Measurements from ENCODE around the gene RAB26.

Gene RAB26

DNA sequence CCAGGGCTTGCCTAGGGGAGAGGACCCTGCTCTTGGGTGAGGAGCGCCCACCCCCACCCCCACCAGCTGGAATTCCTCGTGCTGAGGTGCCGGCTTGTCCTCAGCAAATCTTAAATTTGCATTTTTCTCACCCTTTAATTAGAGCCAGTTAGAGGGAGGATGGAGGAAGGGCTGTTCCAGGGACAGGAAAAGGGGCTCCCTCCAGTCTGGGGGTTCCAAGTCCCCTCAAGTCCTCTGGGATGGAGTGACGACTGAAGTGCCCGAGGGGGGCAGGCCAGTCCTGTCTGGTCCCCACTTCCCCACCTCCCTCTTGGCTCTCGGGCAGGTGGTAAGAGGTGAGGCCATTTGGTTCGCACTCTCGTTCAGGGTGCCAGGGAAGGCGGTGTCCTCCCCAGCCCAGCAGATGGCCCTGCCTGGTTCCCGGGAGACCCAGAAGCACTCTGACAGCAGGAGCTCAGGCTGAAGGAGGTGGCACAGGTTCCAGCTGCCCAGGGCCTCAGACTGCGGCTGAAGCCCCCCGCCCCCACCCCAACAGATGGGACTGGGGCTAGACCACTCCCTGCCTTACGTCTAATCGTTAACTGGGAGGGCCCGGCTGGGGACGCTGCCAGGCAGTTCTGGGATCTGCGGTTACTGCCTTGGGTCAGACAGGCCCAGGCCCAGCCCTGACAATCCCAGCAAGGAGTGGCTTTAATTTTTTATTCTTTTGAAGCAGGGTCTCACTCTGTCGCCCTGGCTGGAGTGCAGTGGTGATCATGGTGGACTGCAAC, 2.2 kb downstream of the RAB26 start:
- no peak for TF ChIP-seq GATA2 (IDR thresholded peaks at IDR 0.05; ENCODE audit: low read depth, low read length)
- TF ChIP-seq GATA3 (IDR thresholded peaks at IDR 0.05; ENCODE audit: low read depth, low read length), result no peak

DNA sequence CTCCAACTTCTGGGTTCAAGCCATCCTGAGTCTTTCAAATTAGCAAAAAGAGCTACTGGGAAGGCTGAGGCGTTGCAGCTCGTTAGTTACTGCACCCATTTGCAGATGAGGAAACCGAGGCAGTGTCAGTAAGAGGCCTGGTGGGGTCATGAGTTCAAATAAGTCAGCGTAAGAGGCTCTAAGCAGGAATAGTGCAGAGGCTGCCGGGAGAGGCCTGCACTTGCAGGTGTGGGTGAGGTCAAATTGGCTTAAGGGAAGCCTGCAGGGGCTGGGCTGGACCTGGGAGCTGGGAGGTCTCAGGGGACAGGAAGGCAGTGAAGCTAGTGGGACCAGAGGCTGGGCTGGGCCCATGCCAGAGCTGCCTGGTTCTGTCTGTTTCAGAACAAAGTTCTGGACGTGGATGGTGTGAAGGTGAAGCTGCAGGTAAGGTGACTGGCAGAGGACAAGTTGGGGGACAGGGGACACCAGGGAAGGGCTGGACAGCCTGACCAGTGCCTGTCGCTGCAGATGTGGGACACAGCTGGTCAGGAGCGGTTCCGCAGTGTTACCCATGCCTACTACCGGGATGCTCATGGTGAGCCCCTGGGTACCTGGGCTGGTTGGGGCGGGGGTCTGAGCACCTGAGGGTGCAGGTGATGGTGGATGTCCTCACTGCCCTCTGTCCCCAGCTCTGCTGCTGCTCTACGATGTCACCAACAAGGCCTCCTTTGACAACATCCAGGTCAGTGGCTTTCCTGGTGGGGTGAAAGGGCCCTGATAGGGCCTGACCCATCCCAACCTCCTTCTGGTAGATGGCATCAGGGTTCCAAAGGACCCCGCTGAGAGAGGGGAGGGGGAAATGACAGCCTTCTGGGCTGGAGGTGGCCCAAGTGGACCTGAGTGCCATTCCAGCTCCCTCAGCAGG, 3.0 kb downstream of the RAB26 start:
- TF ChIP-seq GATA3 (IDR thresholded peaks at IDR 0.05; ENCODE audit: low read depth, low read length), result no peak
- TF ChIP-seq GATA2 (IDR thresholded peaks at IDR 0.05; ENCODE audit: low read depth, low read length), result no peak

DNA sequence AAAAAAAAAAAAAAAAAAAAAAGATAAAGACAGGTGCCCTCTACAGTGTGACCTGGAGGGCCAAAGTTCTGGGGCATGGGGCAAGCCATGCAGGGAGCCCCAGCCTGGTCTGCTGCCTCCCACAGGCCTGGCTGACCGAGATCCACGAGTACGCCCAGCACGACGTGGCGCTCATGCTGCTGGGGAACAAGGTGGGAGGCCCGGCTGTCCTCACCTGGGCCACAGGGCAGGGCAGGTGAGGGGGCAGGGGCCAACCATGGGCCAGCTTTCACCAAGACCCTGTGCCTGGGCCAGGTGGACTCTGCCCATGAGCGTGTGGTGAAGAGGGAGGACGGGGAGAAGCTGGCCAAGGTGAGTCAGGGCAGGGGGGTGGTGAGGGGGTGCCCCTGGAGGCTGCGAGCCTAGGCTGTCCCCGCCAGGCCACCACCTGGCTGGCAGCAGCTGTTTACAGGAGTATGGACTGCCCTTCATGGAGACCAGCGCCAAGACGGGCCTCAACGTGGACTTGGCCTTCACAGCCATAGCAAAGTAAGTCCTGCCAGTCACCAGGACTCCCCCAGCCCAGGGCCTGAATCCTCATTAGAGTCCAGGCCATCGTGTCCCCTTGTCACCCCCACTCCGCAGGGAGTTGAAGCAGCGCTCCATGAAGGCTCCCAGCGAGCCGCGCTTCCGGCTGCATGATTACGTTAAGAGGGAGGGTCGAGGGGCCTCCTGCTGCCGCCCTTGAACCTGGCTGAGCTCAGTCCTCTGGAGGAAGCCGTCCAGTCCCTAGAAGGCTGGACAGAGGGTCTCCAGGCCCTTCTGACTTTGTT, 4.5 kb downstream of the RAB26 start:
- no peak for TF ChIP-seq GATA3 (IDR thresholded peaks at IDR 0.05; ENCODE audit: low read depth, low read length)
- no peak for TF ChIP-seq GATA2 (IDR thresholded peaks at IDR 0.05; ENCODE audit: low read depth, low read length)

DNA sequence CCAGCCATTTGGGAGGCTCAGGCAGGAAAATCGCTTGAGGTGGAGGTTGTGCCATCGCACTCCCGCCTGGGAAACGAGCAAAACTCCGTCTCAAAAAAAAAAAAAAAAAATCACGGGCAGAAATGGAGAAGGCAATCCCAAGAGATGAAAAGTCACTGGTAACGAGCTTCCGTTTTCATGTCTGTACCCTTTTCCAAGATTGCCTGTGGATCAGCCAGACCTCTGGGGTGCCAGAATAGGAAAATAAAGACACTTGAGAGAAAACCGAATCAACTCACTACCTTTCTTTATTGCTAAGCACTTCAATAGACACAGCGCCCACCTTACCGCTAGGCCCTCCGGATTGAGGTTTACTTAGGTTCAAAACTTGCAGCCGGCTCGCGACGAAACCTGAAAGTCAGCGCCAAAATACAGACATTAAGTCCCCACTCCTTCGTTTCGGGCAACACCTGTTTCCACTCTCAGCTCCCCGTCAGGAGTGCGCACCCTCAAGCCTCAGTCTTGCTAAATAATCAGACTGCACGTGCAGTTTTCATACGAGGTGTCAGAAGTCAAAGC, 6.2 kb downstream of the RAB26 start:
- TF ChIP-seq GATA2 (IDR thresholded peaks at IDR 0.05; ENCODE audit: low read depth, low read length), result no peak
- TF ChIP-seq GATA3 (IDR thresholded peaks at IDR 0.05; ENCODE audit: low read depth, low read length), result no peak

DNA sequence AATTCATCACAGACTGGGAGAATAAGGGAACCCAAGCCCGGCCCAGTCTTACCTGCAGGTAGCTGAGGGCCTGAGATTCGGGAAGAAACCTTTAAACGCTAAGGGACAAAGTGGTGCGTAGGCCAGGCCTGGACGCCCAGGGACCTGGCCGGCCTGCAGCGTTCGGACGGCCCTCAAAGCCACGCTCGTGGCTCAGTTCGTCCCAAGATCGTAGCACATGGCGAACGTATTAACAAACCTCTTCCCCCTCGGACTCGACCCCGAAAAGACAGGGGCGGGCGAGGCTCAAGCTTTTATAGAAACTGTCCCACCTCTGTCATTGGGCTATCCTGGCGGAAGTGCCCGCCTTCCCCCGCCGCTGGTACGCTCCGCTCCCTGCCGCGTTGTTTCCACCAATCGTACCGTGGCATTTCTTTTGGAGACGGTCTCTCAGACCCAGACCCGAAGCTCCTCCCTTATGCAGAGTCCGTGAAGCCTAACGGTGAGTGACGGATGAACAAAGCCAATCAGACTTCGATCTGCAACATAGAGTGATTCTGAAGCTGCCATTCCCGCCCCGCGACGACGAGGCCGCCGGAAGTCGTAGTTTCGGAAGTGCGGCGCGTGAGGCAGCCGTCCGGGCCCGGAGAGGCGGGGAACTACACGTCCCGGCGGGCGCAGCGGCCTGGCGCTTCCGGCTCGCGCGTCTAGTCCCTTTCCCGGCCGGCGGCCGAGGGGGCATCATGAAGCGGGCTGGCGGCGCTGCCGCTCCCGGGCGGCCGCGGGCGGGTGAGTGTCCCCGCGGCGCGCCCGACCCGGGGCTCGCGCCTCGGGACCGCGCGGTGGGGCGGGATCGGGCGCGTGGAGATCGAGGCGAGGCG, 6.9 kb downstream of the RAB26 start, which contains the start of gene TRAF7:
TRAF7 (plus strand) TSS at position 692 of the 860 bp plus-strand sequence. CDS start 8,139 bp downstream, outside the sequence.
- TF ChIP-seq GATA3 (IDR thresholded peaks at IDR 0.05; ENCODE audit: low read depth, low read length), result no peak
- TF ChIP-seq GATA2 (IDR thresholded peaks at IDR 0.05; ENCODE audit: low read depth, low read length), result no peak

DNA sequence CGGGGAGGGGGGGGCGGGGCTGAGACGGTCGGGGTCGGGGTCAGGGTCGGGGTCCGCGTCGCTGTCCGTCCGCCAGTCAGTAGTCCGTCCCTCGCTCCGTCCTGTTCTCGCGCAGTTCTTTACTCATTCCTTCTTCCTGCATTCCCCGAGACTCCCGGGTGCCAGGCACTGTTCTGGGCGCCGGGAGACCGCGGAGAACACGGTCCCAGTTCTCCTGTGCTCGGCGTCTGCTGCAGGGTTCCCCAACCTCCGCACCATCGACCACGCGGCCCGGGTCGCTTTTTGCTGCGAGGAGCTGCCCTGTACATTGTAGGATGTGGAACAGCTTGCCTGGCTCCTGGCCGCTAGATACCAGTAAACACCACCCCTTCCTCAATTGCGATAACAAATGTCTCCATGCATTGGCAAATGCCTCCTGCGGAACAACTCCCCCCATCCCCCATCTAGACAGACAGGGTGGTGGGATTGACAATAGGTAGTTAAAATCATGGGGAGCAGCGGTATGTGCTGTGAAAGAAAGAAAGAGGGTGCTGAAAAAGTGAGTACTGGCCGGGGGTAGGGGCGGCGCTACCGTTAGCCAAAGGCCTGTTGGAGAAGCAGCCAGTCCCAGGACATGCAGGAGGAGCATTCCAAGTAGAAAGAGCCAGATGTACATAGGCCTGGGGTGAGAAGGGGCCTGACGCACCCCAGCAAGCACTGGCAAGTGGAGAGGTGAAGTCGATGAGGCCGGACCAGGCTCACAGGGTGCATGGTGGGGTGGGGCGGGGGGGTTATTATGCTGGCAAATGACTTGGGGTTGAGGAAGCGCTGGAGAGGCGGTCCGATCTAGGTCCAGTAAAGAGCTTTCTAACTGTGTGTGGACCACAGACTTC, 7.8 kb downstream of the RAB26 start:
- no peak for TF ChIP-seq GATA2 (IDR thresholded peaks at IDR 0.05; ENCODE audit: low read depth, low read length)
- no peak for TF ChIP-seq GATA3 (IDR thresholded peaks at IDR 0.05; ENCODE audit: low read depth, low read length)

DNA sequence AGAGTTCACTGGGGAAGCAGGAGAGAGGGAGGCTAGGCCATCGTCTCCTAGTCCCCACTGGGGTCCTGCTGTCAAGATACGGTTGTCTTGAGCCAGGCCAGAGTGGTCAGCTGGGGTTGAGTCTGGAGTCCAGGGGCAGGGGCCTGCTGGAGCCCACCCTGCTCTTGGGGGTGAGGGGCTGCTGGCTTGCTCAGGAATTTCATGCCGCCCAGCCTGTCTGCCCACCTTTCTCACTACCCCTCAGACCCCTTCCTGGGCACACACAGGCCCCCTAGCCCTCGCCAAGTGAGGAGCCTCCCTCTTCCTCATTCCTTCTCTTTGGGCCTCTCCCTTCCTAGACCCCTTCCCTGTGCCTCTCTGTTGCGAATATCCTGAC, 8.4 kb downstream of the RAB26 start:
- no peak for TF ChIP-seq GATA3 (IDR thresholded peaks at IDR 0.05; ENCODE audit: low read depth, low read length)
- no peak for TF ChIP-seq GATA2 (IDR thresholded peaks at IDR 0.05; ENCODE audit: low read depth, low read length)

DNA sequence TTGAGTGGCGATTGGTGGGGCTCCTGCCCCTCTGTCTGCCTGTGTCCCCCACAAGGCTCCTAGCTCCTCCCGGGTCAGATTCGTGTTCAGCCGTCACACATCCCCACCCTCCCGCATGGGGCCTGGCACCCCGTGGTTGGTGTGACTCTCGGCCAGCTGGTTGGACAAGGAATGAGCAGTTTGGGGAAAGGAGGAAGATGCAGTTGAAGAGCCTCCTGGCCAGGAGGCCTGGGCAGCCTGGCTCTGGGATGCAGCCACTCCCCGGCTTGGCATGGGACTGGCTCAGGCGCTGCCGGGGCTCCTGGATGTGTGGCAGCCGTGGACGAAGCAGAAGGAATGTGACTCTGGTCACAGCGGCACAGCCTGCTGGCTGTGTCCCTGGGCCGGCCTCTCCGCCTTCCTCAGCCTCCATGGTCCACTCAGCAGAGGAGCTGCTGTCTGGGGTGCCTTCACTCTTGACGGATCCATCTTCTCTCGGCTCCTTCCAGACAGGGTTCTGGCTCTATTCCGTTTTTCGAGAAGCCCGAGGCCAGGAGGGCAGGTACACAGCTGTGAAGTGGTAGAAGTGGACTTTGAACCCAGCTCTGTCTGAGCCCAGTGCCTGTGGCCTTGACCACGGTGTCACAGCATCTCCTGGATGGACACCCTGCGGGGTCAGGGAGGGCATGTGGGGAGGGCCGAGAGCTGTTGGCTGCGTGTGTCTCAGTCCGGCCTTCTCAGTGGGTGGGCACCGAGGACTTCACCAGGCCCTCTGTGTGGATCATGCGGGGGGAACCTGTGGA, 9.2 kb downstream of the RAB26 start:
- no peak for TF ChIP-seq GATA2 (IDR thresholded peaks at IDR 0.05; ENCODE audit: low read depth, low read length)
- TF ChIP-seq GATA3 (IDR thresholded peaks at IDR 0.05; ENCODE audit: low read depth, low read length), result no peak

DNA sequence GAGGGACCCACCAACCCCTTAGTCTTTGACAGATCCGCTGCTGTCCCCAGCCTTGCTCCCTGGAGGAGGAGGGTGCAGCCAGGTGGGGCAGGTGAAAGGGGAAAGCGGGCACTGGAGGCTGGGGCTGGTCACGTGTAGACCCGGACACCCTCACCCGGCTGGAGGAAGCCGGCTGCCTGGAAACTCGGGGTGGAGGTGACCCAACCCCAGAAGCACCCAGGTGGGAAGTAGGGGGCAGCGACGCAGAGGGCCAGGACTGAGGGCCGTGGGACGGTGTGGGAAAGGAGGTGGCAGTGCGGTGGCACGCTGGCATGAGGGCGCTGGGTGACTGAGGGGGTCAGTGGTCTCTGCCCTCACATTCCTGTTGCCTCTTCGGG, 9.8 kb downstream of the RAB26 start:
- TF ChIP-seq GATA3 (IDR thresholded peaks at IDR 0.05; ENCODE audit: low read depth, low read length) (no peak), GATA2 (IDR thresholded peaks at IDR 0.05; ENCODE audit: low read depth, low read length) (no peak)

DNA sequence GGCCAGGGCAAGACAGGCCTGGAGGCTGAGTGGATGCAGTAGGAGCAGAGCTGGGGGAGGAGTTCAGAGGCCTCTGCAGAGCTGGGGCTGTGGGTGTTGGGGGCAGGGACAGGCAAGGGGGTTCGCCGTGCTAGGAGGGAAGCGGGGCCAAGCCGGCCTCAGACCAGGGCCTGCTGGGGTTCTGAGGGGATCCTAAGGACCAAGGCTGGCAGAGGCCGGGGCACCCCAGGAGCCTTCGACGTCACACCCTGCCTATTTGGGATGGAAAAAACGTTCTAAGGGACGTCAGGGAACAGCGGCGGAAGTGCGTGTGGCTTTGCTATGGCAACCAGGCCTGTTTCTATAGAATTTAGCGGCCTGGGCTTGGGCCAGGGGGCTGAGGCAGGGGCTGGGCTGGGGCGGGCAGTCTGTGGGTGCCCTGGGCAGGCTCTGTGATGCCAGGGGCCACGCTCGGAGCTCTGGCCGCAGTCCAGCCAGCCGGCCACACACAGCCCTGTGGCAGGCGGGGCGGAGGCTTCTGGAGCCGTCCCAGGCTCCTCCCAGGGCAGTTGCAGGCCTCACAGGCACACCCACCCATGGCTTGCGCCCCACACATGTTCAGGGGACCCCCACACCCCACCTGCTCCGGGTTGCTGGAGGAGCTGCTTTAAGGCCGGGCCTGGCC, 10.9 kb downstream of the RAB26 start:
- TF ChIP-seq GATA2 (IDR thresholded peaks at IDR 0.05; ENCODE audit: low read depth, low read length), result no peak
- no peak for TF ChIP-seq GATA3 (IDR thresholded peaks at IDR 0.05; ENCODE audit: low read depth, low read length)

Data from SH-SY5Y (cell line).